HG03097 (cell line): ENCODE measurements around the gene HSP90AA1.
"Not testable (repeated sequence)": the region's sequence is repeated elsewhere in the genome, so short reads cannot be mapped to it uniquely, and the experiment has no call there.

ENCODE experiments used
- ATAC-seq: cut with Tn5 transposase; IDR thresholded peaks from one replicate; pipeline ENCODE4 v1.9.1; 2021; ENCODE audit not compliant: unreplicated experiment, low FRiP score

HSP90AA1 gene

DNA sequence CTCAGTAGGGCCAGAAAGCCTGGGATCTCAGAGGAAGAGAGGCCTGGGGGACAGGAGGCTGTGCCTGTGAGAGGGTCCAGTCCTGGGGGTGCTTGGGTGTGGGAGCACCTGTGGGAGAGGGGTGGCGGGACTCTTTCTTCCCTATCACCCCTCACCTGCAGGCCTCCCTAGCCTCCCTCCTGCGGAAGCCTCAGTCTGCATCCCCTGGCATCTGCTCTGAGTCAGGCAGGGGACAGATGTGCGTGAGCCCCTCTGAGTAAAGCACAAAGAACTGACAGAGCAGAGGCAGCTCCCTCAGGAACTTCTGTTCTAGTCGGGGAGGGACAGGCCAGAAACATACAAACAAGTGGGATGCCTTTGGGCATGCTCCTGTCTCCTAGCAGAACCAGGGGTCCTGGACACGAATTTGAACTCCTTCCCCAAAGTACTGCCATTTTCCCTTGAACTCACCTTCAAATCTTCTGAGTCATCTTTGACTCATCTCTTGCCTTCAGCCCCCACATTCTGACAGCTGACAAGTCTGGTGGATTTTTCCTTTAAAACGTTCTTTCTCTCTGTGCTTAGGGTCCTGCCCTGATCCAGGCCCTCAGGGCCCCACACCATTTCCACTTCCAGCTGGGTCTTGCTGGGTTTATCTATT lies 8.5 kb upstream of the HSP90AA1 start:
- ATAC-seq: no peak

DNA sequence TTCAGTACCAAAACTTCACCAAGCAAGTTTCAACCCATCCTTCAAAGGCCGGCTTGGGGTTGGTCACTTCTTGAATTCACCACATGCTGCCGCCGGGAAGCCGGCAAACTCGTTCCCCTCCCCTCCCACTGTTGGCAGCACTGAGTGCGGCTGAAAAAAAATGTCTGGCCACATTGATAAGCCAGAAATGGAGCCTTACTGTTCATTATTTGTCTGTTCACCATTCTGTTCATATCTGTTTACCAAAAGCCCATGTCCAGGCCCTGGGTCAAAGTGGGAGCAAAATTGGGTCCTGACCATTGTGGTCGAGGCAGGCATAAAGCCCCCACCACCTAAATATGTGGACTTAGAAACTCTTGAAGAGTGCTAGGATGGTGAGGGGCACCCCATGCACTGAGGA lies 7.3 kb upstream of the HSP90AA1 start:
- no peak for ATAC-seq

DNA sequence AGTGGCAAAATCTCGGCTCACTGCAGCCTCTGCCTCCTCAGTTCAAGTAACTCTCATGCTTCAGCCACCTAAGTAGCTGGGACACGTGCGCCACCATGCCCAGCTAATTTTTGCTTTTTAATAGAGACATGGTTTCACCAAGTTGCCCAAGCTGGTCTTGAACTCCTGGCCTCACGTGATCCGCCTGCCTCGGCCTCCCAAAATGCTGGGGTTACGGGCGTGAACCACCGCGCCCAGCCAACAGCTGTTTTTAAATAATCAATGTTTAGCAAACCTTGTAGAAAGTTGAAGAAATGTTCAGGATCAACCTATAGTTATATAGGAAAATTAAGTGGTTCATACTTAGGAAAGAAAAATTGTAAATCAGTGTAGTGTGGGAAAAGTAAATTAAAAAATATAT lies 6.0 kb upstream of the HSP90AA1 start:
- no peak for ATAC-seq

GRCh38 chr14:102090713-102091112 lies 3.9 kb upstream of the HSP90AA1 start:
- no peak for ATAC-seq

GRCh38 chr14:102089621-102090343 lies 2.9 kb upstream of the HSP90AA1 start:
- no peak for ATAC-seq

GRCh38 chr14:102088012-102088792 lies 1.4 kb upstream of the HSP90AA1 start:
- no peak for ATAC-seq

DNA sequence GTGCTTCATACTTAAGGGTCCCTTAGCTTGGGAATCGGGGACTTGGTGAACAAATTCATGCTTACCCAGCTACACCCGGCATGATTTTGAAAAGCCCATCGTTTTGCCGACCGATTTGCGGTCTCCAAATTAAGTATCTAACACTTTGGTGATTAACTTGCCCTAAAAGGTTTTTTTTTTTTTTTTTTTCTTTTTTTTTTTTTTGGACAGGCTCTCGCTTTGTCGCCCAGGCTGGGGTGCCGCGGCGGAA lies 843 bp upstream of the HSP90AA1 start:
- no peak for ATAC-seq

GRCh38 chr14:102086709-102086971 lies 204 bp downstream of the HSP90AA1 start:
- no peak for ATAC-seq

GRCh38 chr14:102085948-102086708 lies 716 bp downstream of the HSP90AA1 start:
- peak; percentile 31 for ATAC-seq

DNA sequence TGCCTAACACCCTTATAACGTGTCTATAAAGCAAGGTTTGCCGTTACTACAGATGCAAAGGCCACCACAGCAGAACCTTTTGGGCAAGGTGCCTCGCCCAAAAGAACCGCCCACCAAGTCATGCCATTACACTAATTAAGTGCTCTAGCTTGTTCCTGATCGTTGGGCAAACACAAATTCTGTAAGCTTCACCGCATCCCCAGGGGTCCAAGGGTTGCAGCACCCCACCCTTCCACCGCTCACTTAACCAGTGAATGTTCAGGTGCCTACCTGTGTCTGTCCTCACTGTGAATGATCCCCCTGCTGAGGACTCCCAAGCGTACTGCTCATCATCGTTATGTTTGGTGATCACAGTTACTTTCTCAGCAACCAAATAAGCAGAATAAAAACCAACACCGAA lies 1.4 kb downstream of the HSP90AA1 start:
- no peak for ATAC-seq

DNA sequence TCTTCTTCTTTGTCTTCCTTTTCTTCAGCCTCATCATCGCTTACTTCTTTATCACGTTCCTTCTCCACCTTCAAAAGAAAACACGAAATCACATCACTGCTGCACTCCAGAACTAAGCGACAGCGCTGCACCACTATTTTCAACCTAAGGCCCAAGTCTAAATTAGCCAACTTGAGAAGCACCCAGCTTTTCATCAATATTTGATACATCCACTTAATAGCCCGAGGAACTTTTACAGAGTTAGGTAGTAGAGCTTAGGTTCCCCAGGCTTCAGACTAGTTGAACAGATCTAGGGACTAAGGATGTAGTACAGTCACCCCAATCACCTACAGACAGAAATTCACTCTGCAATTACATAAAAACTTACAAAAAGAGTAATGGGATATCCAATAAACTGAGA lies 1.9 kb downstream of the HSP90AA1 start:
- no peak for ATAC-seq

DNA sequence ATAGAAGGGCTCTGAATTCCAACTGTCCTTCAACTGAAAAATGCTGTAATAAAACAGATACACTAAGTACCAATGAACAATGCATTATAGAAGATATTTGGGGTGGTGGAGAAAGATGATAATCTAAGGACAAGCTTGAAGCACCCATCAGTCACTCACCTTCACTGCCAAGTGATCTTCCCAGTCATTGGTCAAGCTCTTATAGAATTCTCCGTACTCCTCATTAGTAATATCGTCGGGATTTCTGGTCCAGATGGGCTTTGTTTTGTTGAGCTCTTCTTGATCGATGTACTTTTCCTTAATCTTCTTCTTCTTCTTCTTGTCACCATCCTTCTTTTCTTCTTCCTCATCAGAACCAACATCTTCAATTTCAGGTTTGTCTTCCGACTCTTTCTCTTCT lies 2.3 kb downstream of the HSP90AA1 start:
- not testable (repeated sequence) for ATAC-seq

GRCh38 chr14:102081231-102082080 lies 5.4 kb downstream of the HSP90AA1 start:
- no peak for ATAC-seq

GRCh38 chr14:102080183-102081080 lies 6.4 kb downstream of the HSP90AA1 start:
- ATAC-seq: no peak

GRCh38 chr14:102079700-102079979 lies 7.2 kb downstream of the HSP90AA1 start:
- ATAC-seq: no peak

DNA sequence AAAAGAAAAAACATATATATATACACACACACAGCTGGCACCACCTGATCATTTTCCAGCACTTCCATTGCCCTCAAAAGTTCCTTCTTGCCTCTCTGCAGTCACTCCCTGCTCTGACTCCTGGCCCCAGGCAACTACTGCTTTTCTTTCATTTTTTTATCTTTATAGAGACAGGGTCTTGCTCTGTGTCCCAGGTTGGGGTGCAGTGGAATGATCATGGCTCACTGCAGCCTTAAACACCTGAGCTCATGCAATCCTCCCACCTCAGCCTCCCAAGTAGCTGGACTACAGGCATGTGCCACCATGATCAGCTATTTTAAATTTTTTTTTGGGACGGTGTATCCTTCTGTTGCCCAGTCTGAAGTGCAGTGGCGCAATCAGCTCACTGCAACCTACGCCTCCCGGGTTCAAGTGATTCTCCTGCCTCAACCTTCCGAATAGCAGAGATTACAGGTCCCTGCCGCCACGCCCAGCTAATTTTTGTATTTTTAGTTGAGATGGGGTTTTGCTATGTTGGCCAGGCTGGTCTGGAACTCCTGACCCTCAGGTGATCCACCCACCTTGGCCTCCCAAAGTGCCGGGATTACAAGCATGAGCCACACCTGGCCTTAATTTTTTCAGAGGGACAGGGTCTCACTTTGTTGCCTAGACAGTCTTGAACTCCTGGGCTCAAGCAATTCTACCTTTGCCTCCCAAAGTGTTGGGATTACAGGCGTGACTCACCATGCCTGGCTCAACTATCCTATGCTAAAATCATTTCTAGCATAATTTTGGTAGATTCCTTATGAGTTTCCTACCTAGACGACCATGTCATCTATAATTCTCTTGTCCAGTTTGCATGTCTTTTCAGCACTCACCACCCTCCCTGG lies 7.8 kb downstream of the HSP90AA1 start:
- no peak for ATAC-seq

- not testable (repeated sequence) for ATAC-seq
Observed at GRCh38 chr14:102078361-102078791, 8.5 kb downstream of the HSP90AA1 start.

DNA sequence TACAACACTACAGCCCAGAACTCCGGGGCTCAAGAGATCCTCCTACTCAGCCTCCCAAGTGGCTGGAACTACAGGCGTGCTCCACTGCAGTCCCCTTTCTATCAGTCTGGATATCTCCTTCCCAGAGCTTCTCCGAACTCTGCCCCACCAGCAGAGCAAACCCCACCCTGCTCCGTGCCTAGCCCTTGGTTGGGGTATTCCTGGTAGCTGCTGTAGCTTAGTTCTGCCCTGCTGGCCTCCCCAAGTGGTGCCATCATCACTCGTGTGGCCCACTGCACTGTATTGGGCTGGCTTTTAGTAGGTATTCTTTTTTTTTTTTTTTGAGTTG lies 9.5 kb downstream of the HSP90AA1 start:
- no peak for ATAC-seq

GRCh38 chr14:102075155-102075554 lies 11.7 kb downstream of the HSP90AA1 start:
- no peak for ATAC-seq
